ENCODE data around the gene NBEA. TPM values are rescaled to one million over a fixed set of nuclear protein-coding genes. Genes with fewer than 3 reads are reported as not detected.

Gene NBEA
- polyA plus RNA-seq, 3 donors from 2014 or later, result 0.07 to 0.41 (median 0.31) TPM

DNA sequence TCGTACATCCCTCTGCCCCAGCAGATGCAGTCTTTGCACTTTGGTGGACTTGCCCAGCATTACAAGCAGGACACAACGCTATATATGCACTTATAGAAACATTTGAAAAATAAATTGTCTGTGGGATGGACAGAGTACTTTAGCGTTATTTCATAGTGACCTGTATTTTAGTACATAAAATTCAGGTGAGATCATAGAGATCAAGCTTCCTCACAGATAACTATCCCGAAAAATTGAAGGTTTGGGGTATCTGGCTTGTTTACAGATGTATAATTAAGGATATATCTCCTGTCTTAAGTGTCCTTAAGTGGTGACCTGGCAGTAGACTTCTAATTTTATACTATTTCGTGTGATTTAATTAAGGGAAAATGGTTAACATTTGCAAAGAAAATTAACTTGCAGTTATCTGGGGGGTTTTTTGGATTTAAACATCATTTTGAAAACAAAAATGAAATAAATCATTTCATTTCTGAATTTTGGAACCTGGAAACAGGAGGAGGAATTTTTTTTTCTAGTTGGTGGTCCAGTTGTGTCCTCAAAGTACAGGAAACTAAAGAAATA lies 535.4 kb downstream of the NBEA start:
- Mint-ChIP-seq H3K9me3 (peaks cover 0 to 17% (median 6%) of the 10 kb centered on the region in 6 donors), H3K36me3 (no peaks in the 10 kb centered on the region), H3K4me3 (peak overlapping the region in 2 of 5 donors; percentile 22 to 95), H3K4me1 (peaks cover 23 to 46% of the 10 kb centered on the region in 2 donors), H3K27ac (no peak overlapping the region), H3K27me3 (ENCODE audit: low read depth in 3 of 3) (peaks cover 29 to 38% (median 35%) of the 10 kb centered on the region in 3 donors)
- no peak for DNase-seq

DNA sequence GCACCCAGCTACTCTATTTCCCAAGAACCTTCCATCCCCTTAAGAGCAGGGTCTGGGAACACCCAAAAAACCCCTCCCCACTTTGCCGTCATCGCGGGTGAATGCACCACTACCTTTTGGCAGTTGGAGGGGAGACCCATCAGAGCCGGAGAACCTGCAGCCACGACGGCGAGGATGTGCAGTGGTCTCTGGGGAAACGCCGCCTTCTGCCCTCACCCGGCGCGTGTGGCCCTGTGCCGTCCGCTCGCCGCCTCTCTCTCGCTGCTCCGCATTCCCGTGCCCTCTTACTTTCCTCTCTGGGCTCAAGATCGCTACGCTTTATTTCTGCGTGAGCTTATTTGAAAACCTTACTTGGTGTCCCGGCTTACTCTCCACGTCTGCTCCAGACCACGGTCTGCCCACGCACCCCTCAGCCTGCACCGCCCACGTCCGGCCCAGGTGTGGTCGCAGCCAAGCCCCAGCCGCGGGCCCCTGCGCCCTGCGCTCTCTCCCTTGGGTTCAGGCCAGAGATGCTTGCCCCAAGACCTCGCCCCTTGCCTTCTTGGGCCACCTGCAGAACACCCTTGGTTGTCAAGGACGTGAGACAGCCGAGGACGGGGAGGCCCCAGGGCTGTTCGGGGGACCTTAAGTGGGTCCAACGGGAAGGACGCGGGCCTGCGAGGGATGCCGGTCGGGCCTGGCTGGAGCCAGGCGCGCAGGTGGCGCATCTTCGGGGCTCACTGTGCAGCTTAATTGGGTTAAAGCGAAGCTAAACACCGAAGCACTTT lies 536.4 kb downstream of the NBEA start:
- H3K4me3 Mint-ChIP-seq, result peak overlapping the region in 1 of 5 donors; percentile 27
- H3K9me3 Mint-ChIP-seq, result peaks cover 0 to 17% (median 6%) of the 10 kb centered on the region in 6 donors
- peaks cover 29 to 38% (median 35%) of the 10 kb centered on the region in 3 donors for H3K27me3 Mint-ChIP-seq (ENCODE audit: low read depth in 3 of 3)
- DNase-seq, result no peak
- no peak overlapping the region for H3K27ac Mint-ChIP-seq
- H3K36me3 Mint-ChIP-seq, result no peaks in the 10 kb centered on the region
- peaks cover 23 to 46% of the 10 kb centered on the region in 2 donors for H3K4me1 Mint-ChIP-seq

DNA sequence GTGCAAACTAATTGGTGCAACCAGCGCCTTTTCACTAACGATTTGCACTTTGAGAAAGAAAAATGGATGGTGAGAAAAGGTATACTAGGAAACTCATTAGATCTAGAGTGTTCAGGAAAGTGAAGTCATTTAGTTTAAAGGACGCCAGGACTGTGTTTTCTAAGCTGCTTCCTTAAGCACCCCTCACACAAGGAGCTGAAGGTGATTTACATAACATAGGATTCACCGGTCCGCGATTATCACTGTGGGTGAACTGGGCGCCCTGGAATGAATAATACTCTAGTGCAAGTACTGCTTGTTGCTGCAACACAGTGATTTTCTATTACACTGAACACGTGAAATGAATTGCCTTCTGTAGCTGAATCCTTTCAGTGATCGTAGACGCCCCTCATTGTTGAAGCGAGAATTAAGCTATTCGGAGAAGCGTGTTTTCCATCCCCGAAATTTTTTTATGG lies 537.0 kb downstream of the NBEA start:
- Mint-ChIP-seq H3K9me3 (peaks cover 0 to 14% (median 6%) of the 10 kb centered on the region in 6 donors), H3K36me3 (no peaks in the 10 kb centered on the region), H3K27me3 (ENCODE audit: low read depth in 3 of 3) (peaks cover 29 to 38% (median 33%) of the 10 kb centered on the region in 3 donors), H3K27ac (no peak overlapping the region), H3K4me1 (peaks cover 23 to 46% of the 10 kb centered on the region in 2 donors), H3K4me3 (no peak overlapping the region)
- no peak for DNase-seq

DNA sequence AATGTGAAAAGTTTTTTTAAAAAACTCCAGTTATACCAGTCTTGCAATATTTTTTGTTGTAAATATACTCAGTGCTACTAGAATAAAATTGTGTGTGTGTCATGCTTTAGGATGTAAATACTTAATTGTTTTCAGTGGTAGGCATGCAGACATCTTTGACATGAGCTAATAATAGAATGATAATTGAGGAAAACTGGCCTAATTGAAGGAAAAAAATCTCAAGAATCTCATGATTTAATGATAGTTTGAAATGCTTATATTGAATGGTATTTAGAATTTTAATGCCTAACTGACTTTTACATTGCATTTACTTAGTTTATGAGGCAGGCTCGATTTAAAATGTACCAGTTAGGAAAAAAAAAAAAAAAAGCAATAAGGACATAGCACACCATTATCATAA lies 537.6 kb downstream of the NBEA start:
- no peak overlapping the region for H3K27ac Mint-ChIP-seq
- H3K27me3 Mint-ChIP-seq (ENCODE audit: low read depth in 3 of 3), result peaks cover 25 to 36% (median 35%) of the 10 kb centered on the region in 3 donors
- H3K4me1 Mint-ChIP-seq, result peaks cover 23 to 41% of the 10 kb centered on the region in 2 donors
- DNase-seq, result no peak
- H3K9me3 Mint-ChIP-seq, result peaks cover 0 to 11% (median 6%) of the 10 kb centered on the region in 6 donors
- no peaks in the 10 kb centered on the region for H3K36me3 Mint-ChIP-seq
- no peak overlapping the region for H3K4me3 Mint-ChIP-seq

DNA sequence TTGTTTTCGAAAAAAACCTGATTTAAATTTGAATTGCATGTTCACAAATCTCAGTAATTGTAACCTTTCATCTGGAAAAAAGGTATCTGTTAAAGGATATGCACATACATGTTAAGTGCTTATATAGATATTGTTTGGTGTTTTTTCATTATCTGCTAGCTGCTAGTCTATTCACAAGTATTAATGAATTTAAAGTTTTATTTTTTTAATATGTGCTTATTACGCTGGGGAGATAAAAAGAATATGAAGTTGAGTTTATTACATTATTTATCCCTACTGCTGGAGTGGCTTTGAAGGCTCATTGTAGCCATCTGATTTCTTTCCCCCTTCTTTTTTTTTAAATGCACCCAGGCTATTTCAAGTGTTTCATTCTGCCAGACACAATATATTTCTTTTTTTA lies 538.3 kb downstream of the NBEA start:
- Mint-ChIP-seq H3K27ac (no peak overlapping the region), H3K4me3 (no peak overlapping the region), H3K4me1 (peaks cover 19 to 35% of the 10 kb centered on the region in 2 donors), H3K36me3 (no peaks in the 10 kb centered on the region), H3K9me3 (peaks cover 0 to 11% (median 5%) of the 10 kb centered on the region in 6 donors), H3K27me3 (ENCODE audit: low read depth in 3 of 3) (peaks cover 21 to 34% (median 31%) of the 10 kb centered on the region in 3 donors)
- no peak for DNase-seq

DNA sequence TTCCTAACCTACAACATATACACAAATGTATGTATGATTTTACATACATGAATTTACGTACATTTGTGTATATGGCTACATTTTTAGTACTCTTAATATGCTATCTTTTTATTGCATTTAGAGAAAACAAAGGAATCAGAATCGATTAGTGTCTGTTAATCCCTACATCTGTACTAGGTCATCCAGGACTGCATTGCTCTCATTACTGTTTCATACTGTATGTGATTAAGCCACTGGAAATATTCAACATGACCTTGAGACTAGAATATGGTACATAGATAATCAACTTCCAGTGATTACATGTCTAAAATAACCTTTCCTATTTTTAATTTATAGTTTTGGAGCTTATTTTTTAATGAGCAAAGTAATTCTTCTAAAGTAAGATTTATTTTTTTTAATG lies 539.7 kb downstream of the NBEA start:
- Mint-ChIP-seq H3K27ac (no peak overlapping the region), H3K27me3 (ENCODE audit: low read depth in 3 of 3) (peaks cover 10 to 24% (median 19%) of the 10 kb centered on the region in 3 donors), H3K9me3 (peaks cover 0 to 7% (median 3%) of the 10 kb centered on the region in 6 donors), H3K4me3 (no peak overlapping the region), H3K4me1 (peaks cover 5 to 20% of the 10 kb centered on the region in 2 donors), H3K36me3 (no peaks in the 10 kb centered on the region)
- DNase-seq, result no peak

DNA sequence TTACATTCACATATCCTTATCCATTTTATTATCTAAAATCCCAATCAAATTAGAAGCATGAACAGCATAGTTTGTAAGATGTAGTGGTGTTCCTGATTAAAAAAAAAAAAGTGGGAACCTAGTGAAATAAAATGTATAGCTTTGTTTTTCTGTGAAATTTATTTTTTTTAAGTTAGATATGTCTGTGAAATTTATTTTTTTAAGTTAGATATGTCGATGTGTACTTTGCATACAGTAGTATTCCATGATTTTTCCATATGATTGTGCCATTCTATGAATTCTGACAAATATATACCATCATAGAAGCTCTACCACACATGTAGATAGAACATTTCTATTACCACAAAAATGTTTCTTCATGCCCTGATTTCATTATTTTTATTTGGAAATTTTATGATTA lies 540.5 kb downstream of the NBEA start:
- no peak overlapping the region for H3K4me3 Mint-ChIP-seq
- no peaks in the 10 kb centered on the region for H3K36me3 Mint-ChIP-seq
- DNase-seq, result no peak
- H3K9me3 Mint-ChIP-seq, result peaks cover 0 to 3% (median under 1%) of the 10 kb centered on the region in 6 donors
- H3K27me3 Mint-ChIP-seq (ENCODE audit: low read depth in 3 of 3), result peaks cover 3 to 18% (median 16%) of the 10 kb centered on the region in 3 donors
- H3K4me1 Mint-ChIP-seq, result peaks cover 3 to 13% of the 10 kb centered on the region in 2 donors
- H3K27ac Mint-ChIP-seq, result no peak overlapping the region

DNA sequence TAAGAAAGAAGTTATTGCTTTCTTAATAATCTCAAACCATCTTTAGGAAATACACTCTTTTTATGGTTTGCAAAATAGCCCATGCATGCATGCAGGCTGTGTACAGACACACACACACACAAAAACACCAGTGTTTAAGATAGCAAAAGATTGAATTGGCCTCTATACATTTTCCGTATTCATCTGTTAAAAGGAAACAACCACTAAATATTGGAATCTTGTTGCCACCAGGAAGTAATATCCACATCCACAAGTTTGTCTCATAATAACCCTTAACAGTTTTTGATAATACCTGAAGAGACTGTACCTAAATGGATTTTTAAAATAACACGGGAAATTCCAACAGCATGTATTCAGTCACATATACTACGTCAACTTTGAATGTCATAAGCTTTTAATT lies 541.7 kb downstream of the NBEA start:
- Mint-ChIP-seq H3K4me3 (no peak overlapping the region), H3K9me3 (no peaks in the 10 kb centered on the region), H3K36me3 (no peaks in the 10 kb centered on the region), H3K27me3 (ENCODE audit: low read depth in 3 of 3) (peaks cover 1 to 16% (median 9%) of the 10 kb centered on the region in 3 donors), H3K4me1 (peaks cover 0 to 1% of the 10 kb centered on the region in 2 donors), H3K27ac (no peak overlapping the region)
- no peak for DNase-seq

DNA sequence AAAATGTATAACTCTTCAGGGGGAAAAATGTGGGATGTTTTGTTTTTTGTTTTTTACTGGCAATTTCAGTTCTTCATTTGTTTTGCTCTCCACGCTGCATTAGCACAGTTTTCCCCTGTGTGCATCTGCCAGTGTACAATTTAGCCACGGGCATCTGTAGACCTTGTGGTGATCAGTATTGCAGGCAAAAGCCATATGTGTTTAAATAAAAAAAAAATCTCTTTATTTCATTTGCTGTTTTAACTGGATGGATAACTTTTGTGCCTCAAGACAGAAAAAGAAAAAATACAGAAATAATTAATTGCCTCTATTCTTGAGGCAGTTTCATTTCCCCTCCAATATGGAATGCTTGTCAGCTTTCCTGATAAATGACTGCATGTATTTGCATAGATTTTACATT lies 542.3 kb downstream of the NBEA start:
- DNase-seq, result no peak
- peaks cover 1 to 15% (median 5%) of the 10 kb centered on the region in 3 donors for H3K27me3 Mint-ChIP-seq (ENCODE audit: low read depth in 3 of 3)
- no peaks in the 10 kb centered on the region for H3K4me1 Mint-ChIP-seq
- H3K9me3 Mint-ChIP-seq, result no peaks in the 10 kb centered on the region
- no peak overlapping the region for H3K4me3 Mint-ChIP-seq
- no peaks in the 10 kb centered on the region for H3K36me3 Mint-ChIP-seq
- H3K27ac Mint-ChIP-seq, result no peak overlapping the region

DNA sequence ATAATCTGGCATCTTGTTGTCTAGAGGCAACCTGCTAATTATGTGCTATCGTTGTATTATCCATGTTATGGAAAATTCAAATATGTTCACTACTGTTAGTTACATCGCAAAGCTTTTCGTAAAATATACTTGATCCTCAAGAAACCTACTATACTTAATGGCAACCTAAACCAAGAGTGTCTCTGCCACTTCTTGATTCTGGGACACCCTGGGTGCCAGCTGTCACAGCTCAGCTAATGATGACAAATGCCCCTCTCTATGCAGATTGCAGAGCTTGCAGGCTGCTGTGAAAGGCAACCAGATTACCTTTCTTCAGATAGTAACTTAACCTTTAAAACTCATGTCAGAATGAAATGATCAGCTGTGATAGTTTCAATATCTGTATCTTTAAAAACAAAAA lies 543.4 kb downstream of the NBEA start:
- no peaks in the 10 kb centered on the region for H3K9me3 Mint-ChIP-seq
- no peak overlapping the region for H3K4me3 Mint-ChIP-seq
- H3K36me3 Mint-ChIP-seq, result no peaks in the 10 kb centered on the region
- DNase-seq, result no peak
- no peaks in the 10 kb centered on the region for H3K4me1 Mint-ChIP-seq
- peaks cover 1 to 16% (median 5%) of the 10 kb centered on the region in 3 donors for H3K27me3 Mint-ChIP-seq (ENCODE audit: low read depth in 3 of 3)
- no peak overlapping the region for H3K27ac Mint-ChIP-seq

DNA sequence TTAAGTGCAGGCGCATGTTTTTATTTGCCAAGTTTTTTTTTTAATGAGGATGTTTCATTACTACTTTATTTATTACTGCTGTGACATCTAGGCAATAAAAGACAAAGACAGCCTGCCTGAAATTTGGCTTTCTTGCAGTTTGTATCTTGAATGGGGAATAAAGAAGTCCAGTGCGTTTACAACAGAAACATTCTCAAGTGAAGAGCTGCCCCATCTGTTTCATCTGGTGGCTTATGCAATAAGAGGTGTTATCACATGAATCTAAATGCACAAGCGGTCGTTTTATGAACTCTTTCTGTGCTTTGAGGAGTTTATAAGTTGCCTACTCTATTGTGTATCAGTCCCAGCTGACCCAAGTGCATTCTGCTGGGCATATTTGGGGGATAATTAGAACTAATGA lies 547.0 kb downstream of the NBEA start:
- no peak for DNase-seq
- H3K4me1 Mint-ChIP-seq, result no peaks in the 10 kb centered on the region
- peaks cover 0 to 6% (median 0%) of the 10 kb centered on the region in 3 donors for H3K36me3 Mint-ChIP-seq
- H3K4me3 Mint-ChIP-seq, result no peak overlapping the region
- H3K9me3 Mint-ChIP-seq, result peaks cover 0 to 4% (median 0%) of the 10 kb centered on the region in 6 donors
- H3K27me3 Mint-ChIP-seq (ENCODE audit: low read depth in 3 of 3), result peaks cover 0 to 7% (median 5%) of the 10 kb centered on the region in 3 donors
- H3K27ac Mint-ChIP-seq, result no peak overlapping the region

DNA sequence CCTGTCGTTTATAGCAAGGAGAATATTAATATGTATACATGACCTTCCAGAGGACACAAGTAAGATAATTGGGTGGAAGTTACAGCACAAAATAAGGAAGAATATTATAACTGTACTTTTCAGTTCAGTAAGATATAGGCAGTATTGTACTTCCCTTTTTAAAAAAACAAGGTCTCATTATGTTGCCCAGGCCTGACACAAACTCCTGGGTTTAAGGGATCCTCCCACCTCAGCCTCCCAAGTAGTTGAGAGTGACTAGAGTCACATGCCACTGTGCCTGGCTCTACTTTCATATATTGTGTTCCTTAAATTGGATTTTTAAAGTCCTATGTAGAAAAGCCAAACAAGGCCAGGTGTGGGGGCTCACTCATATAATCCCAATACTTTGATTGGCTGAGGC lies 553.9 kb downstream of the NBEA start:
- H3K9me3 Mint-ChIP-seq, result peaks cover 0 to 14% (median 3%) of the 10 kb centered on the region in 6 donors
- peaks cover 0 to 6% (median 0%) of the 10 kb centered on the region in 3 donors for H3K36me3 Mint-ChIP-seq

DNA sequence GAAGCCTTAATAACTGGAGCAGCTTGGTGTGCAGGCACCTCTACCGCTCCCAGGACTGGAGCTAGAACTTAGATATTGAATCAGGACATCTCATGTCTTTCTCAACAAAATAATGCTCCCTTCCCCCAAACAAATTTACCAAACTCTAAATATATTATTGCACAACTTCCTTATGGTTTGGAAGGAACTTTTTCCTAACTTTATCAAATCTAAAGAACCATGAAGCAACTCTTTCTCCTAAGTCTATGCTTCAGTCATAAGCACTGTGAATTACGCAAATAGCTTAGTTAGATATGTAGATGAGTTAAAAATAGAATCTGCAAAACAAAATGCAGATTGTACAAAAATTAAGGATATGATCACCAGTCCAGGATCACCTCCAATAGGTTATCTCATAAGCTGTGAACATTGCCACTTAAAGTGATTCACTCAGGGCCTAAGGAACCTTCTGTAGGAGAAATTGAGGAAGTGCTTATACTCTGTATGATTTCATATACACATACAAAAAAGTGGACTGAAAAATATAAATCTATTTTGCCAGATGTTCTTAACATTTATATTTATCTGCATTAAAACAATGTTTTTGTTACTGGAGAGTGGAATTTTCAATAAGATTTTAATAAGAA lies 554.8 kb downstream of the NBEA start:
- no peaks in the 10 kb centered on the region for H3K4me1 Mint-ChIP-seq
- no peak overlapping the region for H3K27ac Mint-ChIP-seq
- peaks cover 0 to 4% (median 0%) of the 10 kb centered on the region in 3 donors for H3K36me3 Mint-ChIP-seq
- H3K4me3 Mint-ChIP-seq, result no peak overlapping the region
- peaks cover 0 to 1% (median 0%) of the 10 kb centered on the region in 3 donors for H3K27me3 Mint-ChIP-seq (ENCODE audit: low read depth in 3 of 3)
- H3K9me3 Mint-ChIP-seq, result peaks cover 0 to 11% (median 3%) of the 10 kb centered on the region in 6 donors
- no peak for DNase-seq

More for the DNA sequence above, 553.9 kb downstream of the NBEA start:
- Mint-ChIP-seq H3K27ac (no peak overlapping the region), H3K4me1 (no peaks in the 10 kb centered on the region), H3K4me3 (no peak overlapping the region), H3K27me3 (ENCODE audit: low read depth in 3 of 3) (peaks cover 0 to 3% (median 0%) of the 10 kb centered on the region in 3 donors)
- DNase-seq, result no peak

DNA sequence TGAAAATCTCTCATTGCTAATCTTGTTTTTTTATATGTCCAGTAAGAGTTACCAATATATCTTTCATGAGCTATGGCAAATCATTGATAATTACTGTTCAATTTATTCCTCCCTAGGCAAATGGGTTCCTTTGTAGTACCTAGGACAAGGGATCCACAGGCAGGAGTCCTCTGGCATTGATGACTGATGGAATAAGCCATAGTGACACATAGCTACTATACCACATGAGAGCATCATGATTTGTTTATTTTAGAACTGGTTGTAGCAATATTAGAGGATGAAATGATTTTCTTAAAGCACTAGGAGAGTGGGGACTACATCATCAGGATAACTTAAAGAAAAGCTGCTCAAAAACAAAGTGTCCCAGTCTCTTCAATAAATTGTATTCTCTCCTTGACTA lies 556.2 kb downstream of the NBEA start:
- no peak for DNase-seq
- Mint-ChIP-seq H3K27me3 (ENCODE audit: low read depth in 3 of 3) (no peaks in the 10 kb centered on the region), H3K36me3 (no peaks in the 10 kb centered on the region), H3K4me3 (no peak overlapping the region), H3K27ac (no peak overlapping the region), H3K4me1 (no peaks in the 10 kb centered on the region), H3K9me3 (peaks cover 0 to 11% (median 3%) of the 10 kb centered on the region in 6 donors)
